Pancreas (tissue), 10 donors: ENCODE measurements around the gene PRDM16. TPM values are rescaled to one million over a fixed set of nuclear protein-coding genes. Genes with fewer than 3 reads are reported as not detected.

Source experiments
- ATAC-seq, 4 donors: fragments of 200-7000 bp; cut with Tn5 transposase; one replicate each; pipeline versions ENCODE4 v1.8.0 to v1.9.1; 2020; ENCODE audit warnings: mild to moderate bottlenecking in 4 of 4, moderate library complexity in 4 of 4
- DNase-seq, 6 donors: peaks; one replicate each; pipeline ENCODE4 v3.0.0-alpha.2; 2020
- FAIRE-seq: peaks from 2 replicates; lab custom pipeline; 2012; peaks lifted over from hg19 to GRCh38; lab: Jason Lieb, UNC
- H3K27ac ChIP-seq, 4 donors: fragments of 200-600 bp; sonication (generic); 1 replicate in 3 of 4; 2 replicates in 1 of 4; pipeline versions ENCODE4 v1.5.0 to v1.8.0; 2020
- H3K27me3 ChIP-seq, 4 donors: fragments of 200-600 bp; one replicate each; pipeline ENCODE4 v1.8.0; 2021
- H3K36me3 ChIP-seq, 3 donors: fragments of 200-600 bp; sonication (generic) in 1 of 3; one replicate each; pipeline versions ENCODE4 v1.5.0 to v1.8.0; 2020 to 2021
- H3K4me1 ChIP-seq, 3 donors: fragments of 200-600 bp; one replicate each; pipeline ENCODE4 v1.8.0; 2021
- H3K4me3 ChIP-seq, 4 donors: fragments of 200-600 bp; sonication (generic) in 2 of 4; one replicate each; pipeline versions ENCODE4 v1.5.0 to v1.8.0; 2020 to 2021
- H3K9me3 ChIP-seq, 4 donors: fragments of 200-600 bp; one replicate each; pipeline ENCODE4 v1.8.0; 2021
- CTCF ChIP-seq, 4 donors: fragments of 200-600 bp; sonication (generic) in 3 of 4; IDR thresholded peaks; one replicate each; pipeline versions ENCODE4 v1.5.0 to v1.8.0; 2021; ENCODE audit warnings: antibody characterized with exemption in 4 of 4
- WGBS, 2 donors: extraction: QIAGEN DNeasy Blood & Tissue Kit; methylation state at CpG; one replicate each; pipeline ENCODE4 v1.1.7; 2013; 5-methylcytosine and 5-hydroxymethylcytosine counted together
- intact Hi-C, 3 donors: fragments of 100-400 bp; cut with DNase I; formaldehyde crosslinking; loops; one replicate each; pipeline versions ENCODE4 v1.11.1 to v1.14.2; 2022
- polyA plus RNA-seq, 2 donors: library from polyadenylated mRNA; stranded (reverse); fragments of 200-250 nt; gene quantifications; one replicate each; pipeline ENCODE4 v1.2.3, GENCODE V29; 2013
- total RNA-seq, 6 donors: library from RNA; stranded (reverse); fragmentation: NEBNext Ultra II Directional in 4 of 6; extraction: Animal tissue kit (Norgen Biotek cat#: 25700) in 4 of 6; gene quantifications; one replicate each; pipeline versions ENCODE4 v1.2.1 to v1.2.4, GENCODE V29; 2021 to 2023
- donor health status: healthy with polysubstance abuse.
- donor health status: DM: no; HTN: no; CAD: no; lungs with moderate emphysema.
- donor health status: DM: no; HTN: no; CAD: no.
- donor health status: control.
- donor health status: control.
- donor health status: Bipolar disorder and iron deficiency.
- donor health status: DM: yes; HTN: yes; CAD: no.
- donor health status: DM: no; HTN: no; CAD: no.
- donor health status: DM: no; HTN: no; CAD: no.
- donor health status: DM: yes; HTN: yes; CAD: no.

The PRDM16 gene
- total and polyA plus RNA-seq, 8 donors, result 6.6 to 19.2 (median 14.9) TPM

- TF ChIP-seq CTCF (IDR thresholded peaks at IDR 0.05), result no peak
- H3K4me1 ChIP-seq, result peaks cover 5 to 15% (median 11%) of the 10 kb centered on the region in 3 donors
- H3K27ac ChIP-seq, result peak overlapping the region in 1 of 4 donors; percentile 8
- no peaks in the 10 kb centered on the region for H3K27me3 ChIP-seq
- WGBS, 2 donors, result 79% methylated on average over 11 of the region's 11 CpGs
- no peak overlapping the region for H3K4me3 ChIP-seq
- no peaks in the 10 kb centered on the region for H3K9me3 ChIP-seq
- DNase-seq, result peak in 1 of 6 donors; percentile 62
- no peak for FAIRE-seq
- H3K36me3 ChIP-seq, result no peaks in the 10 kb centered on the region
- intact Hi-C loops, result no loop called here
- ATAC-seq, result no peak
These were observed 7.3 kb downstream of the PRDM16 start for GRCh38 chr1:3076363-3076740.

DNA sequence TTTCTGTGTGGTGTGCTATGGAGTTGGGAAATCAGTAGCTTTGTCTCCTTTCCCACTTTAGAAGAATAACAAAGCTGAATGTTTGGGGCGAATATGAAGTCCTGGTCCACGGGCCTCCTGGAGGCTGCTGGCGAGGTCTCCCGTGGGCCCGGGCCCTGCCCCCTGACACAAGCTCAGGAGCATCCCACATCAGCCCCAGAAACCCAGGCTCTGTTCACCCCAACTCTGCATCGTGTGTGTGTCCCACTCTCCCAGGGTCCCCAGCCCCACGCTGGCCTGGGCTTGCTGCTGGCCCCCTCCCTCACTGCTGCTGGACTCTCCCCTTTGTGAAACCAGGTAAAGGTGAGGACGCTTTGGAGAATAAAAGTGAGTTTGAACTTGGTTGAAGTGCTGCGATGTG lies 8.1 kb downstream of the PRDM16 start:
- FAIRE-seq, result no peak
- 82 to 91% methylated on average over 9 of the region's 9 CpGs for WGBS, 2 donors
- intact Hi-C loops, result no loop called here
- no peak for ATAC-seq
- no peak for TF ChIP-seq CTCF (IDR thresholded peaks at IDR 0.05)
- H3K27me3 ChIP-seq, result no peaks in the 10 kb centered on the region
- no peak overlapping the region for H3K4me3 ChIP-seq
- peaks cover 5 to 14% (median 11%) of the 10 kb centered on the region in 3 donors for H3K4me1 ChIP-seq
- DNase-seq, result peak in 1 of 6 donors; percentile 44
- no peaks in the 10 kb centered on the region for H3K9me3 ChIP-seq
- no peak overlapping the region for H3K27ac ChIP-seq
- H3K36me3 ChIP-seq, result no peaks in the 10 kb centered on the region

- Histone ChIP-seq H3K27me3 (no peaks in the 10 kb centered on the region), H3K36me3 (no peaks in the 10 kb centered on the region), H3K4me3 (no peak overlapping the region), H3K4me1 (peaks cover 5 to 11% (median 10%) of the 10 kb centered on the region in 3 donors), H3K9me3 (no peaks in the 10 kb centered on the region), H3K27ac (no peak overlapping the region)
- peak in 1 of 6 donors; percentile 29 for DNase-seq
- no peak for FAIRE-seq
- WGBS, 2 donors, result 87 to 93% methylated on average over 4 of the region's 4 CpGs
- ATAC-seq, result no peak
- intact Hi-C loops, result no loop called here
- TF ChIP-seq CTCF (IDR thresholded peaks at IDR 0.05), result no peak
These were observed 8.6 kb downstream of the PRDM16 start for GRCh38 chr1:3077561-3077960.

DNA sequence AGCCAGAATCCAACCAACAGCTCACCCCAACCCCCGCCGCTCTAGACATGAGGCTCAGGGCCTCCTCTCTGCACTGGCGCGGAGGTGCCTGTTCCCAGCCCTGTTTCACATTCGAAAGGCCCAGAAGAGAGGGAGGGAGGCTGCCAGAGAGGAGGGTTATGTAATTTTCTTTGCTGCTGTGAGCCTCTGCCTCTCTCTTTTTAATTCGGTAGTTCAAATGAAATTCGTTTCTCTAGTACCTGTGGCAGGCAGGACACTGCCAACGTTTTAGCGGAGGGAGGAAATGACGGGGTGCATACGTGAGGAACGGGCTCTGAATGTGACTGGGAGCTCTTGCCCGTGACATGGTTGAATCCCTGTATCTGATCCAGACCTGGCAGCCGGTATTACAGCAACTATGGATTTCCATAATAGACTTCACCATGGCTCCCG lies 9.4 kb downstream of the PRDM16 start:
- H3K4me1 ChIP-seq, result peaks cover 5 to 10% (median 8%) of the 10 kb centered on the region in 3 donors
- ATAC-seq, result peak in 2 of 4 donors; percentile 11 to 32
- TF ChIP-seq CTCF (IDR thresholded peaks at IDR 0.05), result no peak
- no peak for FAIRE-seq
- no peaks in the 10 kb centered on the region for H3K36me3 ChIP-seq
- H3K9me3 ChIP-seq, result no peaks in the 10 kb centered on the region
- no peak overlapping the region for H3K4me3 ChIP-seq
- no peak for DNase-seq
- H3K27ac ChIP-seq, result peak overlapping the region in 3 of 4 donors; percentile 28 to 64 (median 34)
- no peaks in the 10 kb centered on the region for H3K27me3 ChIP-seq
- intact Hi-C loops, result no loop called here
- WGBS, 2 donors, result 58 to 65% methylated on average over 15 of the region's 15 CpGs

DNA sequence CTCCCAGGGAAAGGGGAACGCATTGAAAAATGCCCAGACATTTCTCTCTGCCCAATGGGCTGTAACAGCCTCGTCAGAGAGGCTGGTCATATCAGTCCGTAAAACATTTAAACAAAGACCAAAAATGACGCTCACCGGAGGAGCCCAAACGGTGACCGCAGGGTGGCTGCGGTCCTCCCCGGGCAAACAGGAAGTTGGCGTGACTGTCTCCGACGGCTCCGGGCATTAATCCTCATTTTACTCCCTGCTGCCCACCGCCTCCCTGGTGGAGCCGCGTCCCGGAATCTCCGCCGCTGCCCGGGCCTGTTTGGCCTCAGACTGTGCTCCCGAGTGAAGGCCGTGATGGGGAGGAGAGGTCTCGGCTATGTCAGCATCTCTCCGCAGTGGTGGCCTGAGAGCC lies 9.9 kb downstream of the PRDM16 start:
- WGBS, 2 donors, result 71 to 72% methylated on average over 24 of the region's 24 CpGs
- ATAC-seq (peak in 1 of 4 donors; percentile 3), FAIRE-seq (no peak), DNase-seq (peak in 1 of 6 donors; percentile 56)
- Histone ChIP-seq H3K4me3 (no peak overlapping the region), H3K9me3 (no peaks in the 10 kb centered on the region), H3K27me3 (no peaks in the 10 kb centered on the region), H3K27ac (peak overlapping the region in 3 of 4 donors; percentile 28 to 64 (median 34)), H3K36me3 (no peaks in the 10 kb centered on the region), H3K4me1 (peaks cover 5 to 10% (median 8%) of the 10 kb centered on the region in 3 donors)
- TF ChIP-seq CTCF (IDR thresholded peaks at IDR 0.05), result no peak
- intact Hi-C loops, result no loop called here
